NOMO-1 (cell line): Measurements from ENCODE around the gene PRSS8.
A peak's percentile ranks its signal among the peaks of the same experiment; 100 is the strongest.

ENCODE experiments used
- DNase-seq, 2 experiments: peaks; one replicate each; lab custom pipeline; 2025; ENCODE audit not compliant: unreplicated experiment in 2 of 2; lab: John Stamatoyannopoulos, UW

PRSS8 gene

DNA sequence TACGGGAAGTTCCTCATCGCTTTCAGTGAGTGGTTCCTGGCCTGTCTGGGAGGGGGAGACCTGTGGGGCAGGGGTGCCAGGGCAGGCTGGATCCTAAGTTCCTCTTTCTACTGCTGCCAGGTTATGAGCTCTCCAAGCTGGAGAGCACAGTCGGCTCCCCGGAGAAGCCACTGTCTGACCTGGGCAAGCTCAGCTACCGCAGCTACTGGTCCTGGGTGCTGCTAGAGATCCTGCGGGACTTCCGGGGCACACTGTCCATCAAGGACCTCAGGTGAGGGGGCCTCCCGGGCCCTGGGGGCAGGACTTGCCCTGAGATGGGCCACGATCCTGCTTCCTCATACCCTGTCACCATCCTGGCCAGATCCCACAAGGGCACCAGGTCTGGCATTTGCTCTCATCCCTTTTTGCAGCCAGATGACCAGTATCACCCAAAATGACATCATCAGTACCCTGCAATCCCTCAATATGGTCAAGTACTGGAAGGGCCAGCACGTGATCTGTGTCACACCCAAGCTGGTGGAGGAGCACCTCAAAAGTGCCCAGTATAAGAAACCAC lies 5.1 kb downstream of the PRSS8 start:
- DNase-seq, result peak in 1 of 2 experiments; percentile 17

DNA sequence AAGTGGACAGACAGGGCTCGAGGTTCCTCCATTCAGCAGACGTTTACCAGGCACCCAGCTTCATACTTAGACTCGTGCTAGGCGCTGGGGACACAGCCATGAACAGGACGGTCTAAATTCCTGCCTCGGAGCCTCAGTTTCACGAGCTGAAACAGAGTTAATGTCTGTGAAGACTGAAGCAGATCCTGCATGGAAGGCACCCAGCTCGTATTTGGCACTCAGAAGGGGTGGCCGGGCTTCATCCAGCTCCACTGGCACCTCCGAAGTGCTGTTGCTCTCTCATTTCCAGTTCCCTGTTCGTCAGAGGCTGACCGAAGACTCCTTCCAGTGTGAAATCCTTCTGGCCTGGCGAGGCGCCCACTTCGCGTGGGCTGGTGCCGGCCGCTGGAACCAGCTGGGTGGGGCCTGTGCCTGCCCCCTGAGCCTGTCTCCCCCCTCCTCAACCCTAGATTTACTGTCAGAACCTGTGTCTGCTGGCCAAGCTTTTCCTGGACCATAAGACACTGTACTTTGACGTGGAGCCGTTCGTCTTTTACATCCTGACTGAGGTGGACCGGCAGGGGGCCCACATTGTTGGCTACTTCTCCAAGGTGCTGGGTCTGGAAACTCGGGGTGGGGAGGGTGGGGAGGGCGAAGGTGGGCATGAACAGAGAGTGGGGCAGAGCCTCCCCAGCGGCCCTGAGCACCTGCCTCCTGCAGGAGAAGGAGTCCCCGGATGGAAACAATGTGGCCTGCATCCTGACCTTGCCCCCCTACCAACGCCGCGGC lies 5.8 kb downstream of the PRSS8 start:
- DNase-seq, result peak in 1 of 2 experiments; percentile 48

DNA sequence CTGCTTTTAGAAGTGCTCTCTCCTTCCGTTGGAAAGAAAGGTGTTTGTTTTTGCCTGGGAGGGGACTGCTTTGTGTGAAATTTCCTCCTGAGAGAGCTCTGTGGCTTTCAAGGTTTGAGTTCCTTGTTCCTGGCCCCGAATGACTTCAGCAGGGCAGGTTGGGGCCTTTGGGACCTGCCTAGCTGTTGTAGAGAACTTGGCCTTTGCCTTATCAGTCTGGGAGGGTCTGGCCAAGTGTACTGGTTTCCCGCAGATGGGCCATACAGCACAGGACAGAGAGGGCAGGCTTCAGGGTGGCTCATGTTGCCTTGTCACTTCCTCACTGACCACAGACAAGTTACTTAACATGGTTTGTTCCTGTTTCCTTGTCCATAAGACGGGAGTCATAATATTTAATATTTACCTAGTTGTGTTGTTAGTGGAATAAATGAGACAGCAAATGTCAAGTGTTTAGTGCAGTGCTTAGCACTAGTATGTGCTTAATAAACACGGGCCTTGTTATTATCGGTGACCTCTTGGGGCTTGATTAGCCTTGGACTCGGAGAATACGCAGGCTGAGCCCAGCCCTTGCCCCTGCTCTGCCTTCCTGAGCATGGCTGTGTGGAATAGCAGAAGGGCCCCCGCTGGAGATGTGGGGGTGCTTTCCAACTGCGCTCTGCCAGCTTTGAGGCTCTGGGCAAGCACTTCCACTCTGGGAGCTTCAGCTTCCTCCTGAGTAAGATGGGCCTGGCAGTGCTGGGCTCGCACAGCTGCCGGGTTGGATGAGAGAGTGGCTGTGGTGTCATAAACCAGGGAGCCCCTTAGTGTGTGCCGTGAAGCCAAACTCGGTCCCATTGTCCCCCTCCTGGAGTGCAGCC lies 6.6 kb downstream of the PRSS8 start:
- peak; percentile 96 to 98 for DNase-seq

DNA sequence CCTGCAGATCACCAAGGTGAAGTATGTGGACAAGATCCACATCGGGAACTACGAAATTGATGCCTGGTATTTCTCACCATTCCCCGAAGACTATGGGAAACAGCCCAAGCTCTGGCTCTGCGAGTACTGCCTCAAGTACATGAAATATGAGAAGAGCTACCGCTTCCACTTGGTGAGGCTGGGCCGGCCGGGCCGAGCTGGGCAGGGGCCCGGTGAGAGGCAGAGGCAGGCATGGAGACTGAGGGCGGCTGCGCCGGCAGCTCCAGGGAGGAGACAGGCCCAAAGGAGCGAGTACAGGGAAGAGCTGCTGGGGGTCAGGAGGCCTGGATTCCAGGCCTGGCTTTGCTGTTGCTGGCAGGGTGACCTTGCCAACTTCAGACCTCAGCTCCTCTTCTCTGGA lies 8.3 kb downstream of the PRSS8 start:
- DNase-seq, result no peak

DNA sequence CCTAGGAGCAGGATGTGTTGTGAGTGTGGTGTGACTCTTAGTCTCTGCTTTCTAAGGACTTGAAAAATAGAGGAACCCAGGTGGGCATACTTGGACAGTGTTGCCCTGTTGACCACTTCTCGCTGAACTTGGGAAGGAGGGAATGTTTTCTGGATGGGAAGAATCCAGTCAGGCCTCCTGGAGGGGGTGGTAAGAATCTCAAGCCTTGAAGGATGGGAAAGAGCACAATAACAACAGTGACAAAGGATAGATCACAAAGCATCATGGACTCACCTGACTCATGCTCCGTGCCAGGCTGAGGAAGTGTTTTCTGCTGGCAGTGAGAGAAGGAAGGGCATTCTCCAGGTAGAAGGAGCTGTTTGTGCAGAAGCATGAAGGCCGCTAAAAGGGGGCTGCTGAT lies 9.7 kb downstream of the PRSS8 start:
- no peak for DNase-seq

DNA sequence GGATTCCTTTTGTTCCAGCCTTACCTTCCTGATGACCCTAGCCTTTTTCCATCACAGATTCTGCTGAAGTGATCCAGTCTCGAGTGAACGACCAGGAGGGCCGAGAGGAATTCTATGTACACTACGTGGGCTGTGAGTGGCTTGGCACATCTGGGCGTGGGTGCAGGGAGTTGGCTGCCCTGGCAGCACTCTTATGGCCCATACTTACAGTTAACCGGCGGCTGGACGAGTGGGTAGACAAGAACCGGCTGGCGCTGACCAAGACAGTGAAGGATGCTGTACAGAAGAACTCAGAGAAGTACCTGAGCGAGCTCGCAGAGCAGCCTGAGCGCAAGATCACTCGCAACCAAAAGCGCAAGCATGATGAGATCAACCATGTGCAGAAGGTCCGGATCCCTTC lies 15.4 kb downstream of the PRSS8 start:
- no peak for DNase-seq

DNA sequence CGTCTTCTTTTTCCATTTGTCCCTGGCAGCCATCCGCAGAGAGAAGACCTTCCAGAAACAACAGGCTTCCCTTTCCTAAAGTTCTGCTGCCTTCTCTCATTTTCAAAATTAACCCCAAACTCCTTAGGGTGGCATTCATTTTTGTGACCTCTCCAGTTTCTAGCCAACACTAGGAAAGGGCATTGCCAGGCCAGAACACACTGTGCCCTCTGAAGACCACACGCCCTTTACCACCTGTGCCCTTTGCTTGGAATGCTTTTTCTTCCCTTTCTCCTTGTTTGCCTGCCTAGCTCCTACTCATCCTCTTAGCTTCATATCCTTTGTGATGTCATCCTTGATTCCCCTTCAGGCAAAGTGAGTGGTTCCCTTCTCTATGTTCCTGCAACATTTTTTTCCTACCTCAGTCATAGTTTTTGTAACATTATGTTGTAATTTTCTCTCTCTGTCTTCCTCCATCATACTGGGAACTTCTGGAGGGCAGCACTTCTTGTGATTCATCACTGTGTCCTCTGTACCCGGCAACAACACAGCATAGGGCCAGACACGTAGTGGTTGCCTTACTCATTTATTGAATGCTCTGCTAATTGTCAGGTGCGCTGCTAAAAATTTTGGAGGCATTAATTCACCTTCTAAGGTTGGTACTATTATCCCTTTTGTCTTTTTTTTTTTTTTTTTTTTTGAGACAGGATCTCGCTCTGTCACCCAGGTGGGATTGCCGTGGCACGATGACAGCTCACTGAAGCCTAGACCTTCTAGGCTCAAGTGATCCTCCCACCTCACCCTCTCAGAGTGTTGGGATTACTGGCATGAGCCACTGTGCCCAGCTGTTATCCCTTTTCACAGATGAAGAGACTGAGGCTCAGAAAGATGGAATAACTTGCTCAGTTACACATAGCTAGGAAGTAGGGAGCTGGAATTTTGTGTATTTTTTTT lies 17.0 kb downstream of the PRSS8 start:
- no peak for DNase-seq

DNA sequence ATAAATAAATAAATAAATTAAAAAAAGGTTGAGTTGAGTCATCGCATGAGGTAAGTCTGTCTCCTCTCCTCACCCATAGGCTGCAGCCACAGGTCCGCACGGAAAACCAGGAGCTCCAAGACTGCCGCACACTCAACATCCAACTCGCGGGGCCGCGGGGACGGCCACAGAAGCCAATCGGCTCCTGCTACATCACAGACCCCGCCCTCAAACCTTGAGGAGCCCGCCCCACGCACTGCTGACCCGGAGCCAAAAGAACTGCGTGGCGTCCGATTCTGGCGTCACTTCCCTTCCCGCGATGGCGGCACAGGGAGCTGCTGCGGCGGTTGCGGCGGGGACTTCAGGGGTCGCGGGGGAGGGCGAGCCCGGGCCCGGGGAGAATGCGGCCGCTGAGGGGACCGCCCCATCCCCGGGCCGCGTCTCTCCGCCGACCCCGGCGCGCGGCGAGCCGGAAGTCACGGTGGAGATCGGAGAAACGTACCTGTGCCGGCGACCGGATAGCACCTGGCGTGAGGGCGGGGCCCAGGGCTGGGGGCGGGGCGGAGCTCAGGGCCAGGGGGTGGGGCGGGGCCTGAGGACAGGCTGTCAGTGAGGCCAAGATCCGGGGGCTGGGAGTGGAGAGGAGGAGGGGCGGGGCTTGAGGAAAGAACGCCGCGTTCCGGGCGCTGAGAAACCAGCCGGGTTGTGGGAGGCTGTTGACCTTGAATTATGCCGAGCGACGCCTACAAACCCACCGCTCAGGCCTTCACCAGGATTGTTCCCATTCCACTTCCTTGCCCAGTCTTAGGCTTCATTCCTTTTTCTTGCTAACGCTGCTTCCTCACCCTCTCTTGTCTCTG lies 17.9 kb downstream of the PRSS8 start, which contains the start of gene KAT8:
Gene KAT8 (plus strand): TSS at position 281 of the 839 bp plus-strand sequence. CDS start 18 bp downstream, at position 299.
- DNase-seq, result peak; percentile 97 to 98

DNA sequence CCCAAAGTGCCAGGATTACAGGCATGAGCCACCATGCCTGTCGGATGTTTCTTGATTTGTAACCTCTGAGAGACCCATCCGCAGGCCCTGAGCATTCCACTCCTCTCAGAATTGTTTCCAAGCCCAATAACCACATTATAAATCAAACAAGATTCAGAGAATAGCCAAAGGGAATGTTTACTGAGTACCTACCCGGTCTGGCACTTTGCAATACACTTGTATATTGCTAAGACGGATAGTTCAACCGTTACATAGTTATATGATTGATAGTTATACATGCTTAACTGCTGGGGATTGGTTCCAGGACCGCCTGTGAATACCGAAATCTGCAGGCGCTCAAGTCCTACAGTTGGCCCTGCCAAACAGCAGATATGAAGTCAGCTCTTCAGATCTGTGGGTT lies 21.1 kb downstream of the PRSS8 start:
- no peak for DNase-seq

DNA sequence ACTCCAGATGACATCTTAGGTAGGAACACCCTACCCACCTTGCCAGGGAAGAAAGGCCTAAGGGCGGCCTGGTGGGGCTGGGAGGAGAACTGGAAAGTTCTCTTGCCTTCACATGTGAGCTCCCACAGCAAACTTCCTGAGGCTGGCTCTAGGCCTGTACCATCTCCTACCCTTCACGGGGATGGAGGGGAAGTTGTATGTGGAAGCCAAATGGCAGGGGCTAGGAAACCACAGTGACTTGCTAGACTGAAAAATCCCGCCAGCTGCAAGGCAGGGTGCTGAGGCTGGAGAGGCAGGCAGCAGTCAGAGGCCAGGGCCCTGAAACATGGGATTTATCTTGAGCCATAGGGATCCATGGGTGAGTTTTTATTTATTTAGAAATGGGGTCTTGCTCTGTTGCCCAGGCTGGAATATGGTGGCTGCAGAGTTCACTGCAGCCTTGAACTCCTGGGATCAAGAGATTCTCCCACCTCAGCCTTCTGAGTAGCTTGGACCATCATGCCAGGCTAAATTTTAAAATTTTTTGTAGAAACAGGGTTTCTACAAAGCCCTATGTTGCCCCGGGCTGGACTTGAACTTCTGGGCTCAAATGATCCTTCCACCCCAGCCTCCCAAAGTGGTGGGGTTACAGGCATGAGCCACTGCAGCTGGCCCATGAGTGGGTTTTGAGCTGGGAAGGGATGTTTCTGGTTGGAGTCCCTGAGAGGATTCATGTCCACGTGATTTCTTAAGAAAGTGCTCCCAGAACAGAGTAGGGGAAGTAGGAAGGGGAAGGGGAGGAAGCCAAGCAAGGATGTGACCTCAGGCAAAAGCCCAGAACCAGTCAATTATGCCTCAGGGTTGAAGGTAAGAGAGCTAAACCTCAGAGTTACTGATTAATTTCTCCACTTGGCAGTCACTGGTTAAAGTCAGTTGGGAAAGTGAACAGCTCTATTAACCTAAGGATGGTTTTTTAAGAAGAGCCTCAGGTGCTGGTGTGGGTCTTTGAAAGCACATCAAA lies 22.1 kb downstream of the PRSS8 start:
- peak; percentile 51 to 62 for DNase-seq

DNA sequence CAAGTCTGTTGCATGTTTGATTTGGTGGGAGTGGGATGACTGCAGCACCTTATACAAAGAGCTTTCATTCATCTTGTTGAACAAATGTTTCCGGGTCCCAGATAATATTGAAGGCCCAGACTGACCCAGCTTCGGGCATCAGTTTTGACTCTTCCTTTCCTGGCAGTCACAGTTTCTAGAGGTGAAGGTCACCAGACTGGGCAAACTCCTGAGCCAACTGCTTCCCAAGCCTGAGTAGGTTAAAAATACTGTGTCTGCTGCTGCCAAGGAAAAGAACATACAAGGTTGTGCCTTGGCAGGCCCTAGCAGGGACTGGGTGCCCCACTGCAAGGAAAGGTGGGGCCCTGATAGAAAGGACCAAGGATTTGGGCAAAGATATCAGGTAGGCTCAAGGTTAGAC lies 22.8 kb downstream of the PRSS8 start:
- DNase-seq, result no peak

DNA sequence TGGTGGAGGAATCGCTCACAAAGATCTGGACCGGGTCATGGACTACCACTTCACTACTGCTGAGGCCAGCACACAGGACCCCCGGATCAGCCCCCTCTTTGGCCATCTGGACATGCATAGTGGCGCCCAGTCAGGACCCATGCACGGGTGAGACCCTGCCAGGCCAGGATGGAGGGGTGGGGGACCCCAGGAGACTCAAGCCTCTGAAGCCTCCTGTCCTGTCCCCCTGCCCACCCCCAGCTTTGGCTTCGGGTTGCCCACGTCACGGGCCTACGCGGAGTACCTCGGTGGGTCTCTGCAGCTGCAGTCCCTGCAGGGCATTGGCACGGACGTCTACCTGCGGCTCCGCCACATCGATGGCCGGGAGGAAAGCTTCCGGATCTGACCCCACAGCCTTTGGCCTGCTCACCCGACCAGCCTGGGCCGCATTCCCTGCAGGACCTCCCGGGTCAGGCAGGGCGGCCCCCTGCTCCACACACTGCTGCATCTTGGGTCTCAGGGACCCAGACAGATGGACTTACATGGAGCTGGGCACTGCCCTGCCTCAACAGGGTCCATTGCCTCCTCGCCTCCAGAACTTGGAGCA lies 23.6 kb downstream of the PRSS8 start:
- DNase-seq, result no peak

DNA sequence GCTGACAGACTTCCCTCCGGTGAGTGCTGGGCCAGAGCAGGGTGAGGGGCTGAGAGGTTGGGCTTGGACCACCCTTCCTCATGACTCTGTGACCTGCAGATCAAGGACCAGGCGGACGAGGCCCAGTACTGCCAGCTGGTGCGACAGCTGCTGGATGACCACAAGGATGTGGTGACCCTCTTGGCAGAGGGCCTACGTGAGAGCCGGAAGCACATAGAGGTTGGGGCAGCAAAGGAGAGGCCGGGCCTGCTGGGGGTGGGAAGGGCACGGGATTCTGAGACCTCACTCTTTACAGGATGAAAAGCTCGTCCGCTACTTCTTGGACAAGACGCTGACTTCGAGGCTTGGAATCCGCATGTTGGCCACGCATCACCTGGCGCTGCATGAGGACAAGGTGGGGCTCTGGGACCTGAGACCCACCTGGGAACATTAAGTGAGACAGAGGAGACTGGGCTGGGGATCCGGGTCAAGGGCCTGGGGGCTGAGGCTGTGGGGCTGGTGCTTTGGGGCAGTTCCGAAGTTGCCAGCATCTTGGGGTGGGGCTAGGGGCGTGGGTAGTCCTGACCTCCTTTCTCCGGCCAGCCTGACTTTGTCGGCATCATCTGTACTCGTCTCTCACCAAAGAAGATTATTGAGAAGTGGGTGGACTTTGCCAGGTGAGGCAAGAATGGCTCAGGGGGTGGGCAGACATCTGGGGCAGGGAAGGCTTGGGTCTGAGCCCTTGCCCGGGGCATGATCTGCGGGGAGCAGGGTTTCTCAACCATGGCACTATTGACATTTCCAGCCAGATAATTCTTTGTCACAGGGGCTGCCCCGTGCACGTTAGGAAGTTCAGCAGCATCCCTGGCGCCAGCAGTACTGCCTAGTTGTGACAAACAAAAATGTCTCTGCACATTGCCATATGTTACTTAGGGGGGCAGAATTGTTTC lies 25.2 kb downstream of the PRSS8 start:
- no peak for DNase-seq

DNA sequence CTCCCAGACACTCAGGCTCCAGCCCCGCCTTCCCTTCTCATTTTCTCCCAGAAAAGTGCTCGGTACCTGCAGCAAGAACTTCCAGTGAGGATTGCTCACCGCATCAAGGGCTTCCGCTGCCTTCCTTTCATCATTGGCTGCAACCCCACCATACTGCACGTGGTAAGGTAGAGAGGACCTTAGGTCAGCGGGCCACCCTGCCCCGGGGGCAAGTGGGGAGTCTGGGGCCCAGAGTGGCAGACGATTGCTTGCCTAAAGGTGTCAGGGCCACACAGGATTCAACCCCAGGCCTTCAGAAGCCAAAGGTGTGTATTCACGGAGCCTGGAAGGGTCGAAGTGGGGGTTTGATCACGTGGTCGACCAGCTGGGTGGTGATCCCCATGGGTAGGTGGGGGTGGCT lies 25.9 kb downstream of the PRSS8 start:
- no peak for DNase-seq

DNA sequence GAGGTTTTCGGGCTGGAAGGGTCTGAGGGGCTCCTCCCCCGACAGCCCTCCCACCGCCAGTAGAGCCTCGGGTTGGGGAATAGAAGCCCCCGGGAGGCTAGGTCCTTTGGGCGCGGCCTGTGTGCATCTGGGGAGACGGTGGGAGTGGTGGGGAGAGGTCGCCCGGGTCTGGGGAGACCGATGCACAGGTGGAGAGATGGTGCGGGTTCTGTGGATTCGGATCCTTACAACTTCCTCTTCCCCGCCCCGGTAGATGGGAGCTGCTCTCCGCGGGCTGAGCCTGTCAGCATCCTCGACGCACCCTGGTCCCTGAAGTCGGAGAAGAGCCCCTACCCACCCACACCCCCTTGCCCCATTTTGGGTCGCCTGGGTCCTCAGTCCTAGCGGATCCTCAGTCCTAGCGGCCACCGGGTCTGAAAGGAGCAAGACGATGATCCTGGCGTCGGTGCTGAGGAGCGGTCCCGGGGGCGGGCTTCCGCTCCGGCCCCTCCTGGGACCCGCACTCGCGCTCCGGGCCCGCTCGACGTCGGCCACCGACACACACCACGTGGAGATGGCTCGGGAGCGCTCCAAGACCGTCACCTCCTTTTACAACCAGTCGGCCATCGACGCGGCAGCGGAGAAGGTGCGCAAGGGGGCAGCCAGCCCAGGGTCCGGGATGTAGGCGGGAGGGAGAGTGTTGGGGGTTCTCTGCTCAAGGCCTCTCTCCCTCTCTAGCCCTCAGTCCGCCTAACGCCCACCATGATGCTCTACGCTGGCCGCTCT lies 26.6 kb downstream of the PRSS8 start:
- DNase-seq, result no peak
